K562 (cell line): ENCODE data around the gene DPY19L3. TPM values are rescaled to one million over a fixed set of nuclear protein-coding genes. Genes with fewer than 3 reads are reported as not detected.
A peak's percentile ranks its signal among the peaks of the same experiment; 100 is the strongest.

ENCODE experiments used
- AFF1 ChIP-seq, 2 experiments: fragments of 450-650 bp; IDR thresholded peaks; 2 replicates each; pipeline ENCODE4 v1.6.1; 2018; ENCODE audit warnings: mild to moderate bottlenecking in 2 of 2, low read depth in 1 of 2; ENCODE audit not compliant: partially characterized antibody in 2 of 2
- CREB1 ChIP-seq, 2 experiments: sonication (generic) in 1 of 2; formaldehyde crosslinking in 1 of 2; IDR thresholded peaks; 2 replicates each; pipeline versions ENCODE4 v1.6.1 to v1.8.0; 2012 to 2022; ENCODE audit warnings: inconsistent platforms in 1 of 2, mild to moderate bottlenecking in 1 of 2, missing genetic modification reagents in 1 of 2, moderate library complexity in 1 of 2
- EGR1 ChIP-seq: fragments of 450-650 bp; conservative IDR thresholded peaks from 2 replicates; pipeline ENCODE4 v1.6.1; 2017; ENCODE audit warnings: mild to moderate bottlenecking
- GTF2B ChIP-seq: IDR thresholded peaks from 2 replicates; pipeline ENCODE4 v1.6.1; 2011; ENCODE audit not compliant: insufficient read length; ENCODE audit errors: extremely low read depth
- HDAC1 ChIP-seq, 2 experiments: fragments of 450-650 bp; IDR thresholded peaks; 2 replicates each; pipeline ENCODE4 v1.6.1; 2016 to 2017; ENCODE audit warnings: inconsistent platforms in 1 of 2, mild to moderate bottlenecking in 1 of 2, moderate library complexity in 1 of 2
- HIVEP1 ChIP-seq: fragments of 250-450 bp; sonication (Bioruptor Pico); IDR thresholded peaks from 2 replicates; pipeline ENCODE4 v1.4.0; 2020; ENCODE audit warnings: mild to moderate bottlenecking
- MEIS2 ChIP-seq: fragments of 450-650 bp; IDR thresholded peaks from 2 replicates; pipeline ENCODE4 v1.6.1; 2014; ENCODE audit warnings: mild to moderate bottlenecking; ENCODE audit not compliant: partially characterized antibody
- NFIC ChIP-seq: fragments of 450-650 bp; IDR thresholded peaks from 2 replicates; pipeline ENCODE4 v1.6.1; 2017; ENCODE audit warnings: mild to moderate bottlenecking, inconsistent platforms
- POLR3G ChIP-seq: IDR thresholded peaks from 2 replicates; pipeline ENCODE4 v1.6.1; 2011; ENCODE audit not compliant: insufficient read length, insufficient replicate concordance; ENCODE audit errors: extremely low read depth
- RNF219 ChIP-seq: fragments of 250-450 bp; sonication (Bioruptor Pico); IDR thresholded peaks from 2 replicates; pipeline ENCODE4 v1.5.0; 2022; ENCODE audit warnings: mild to moderate bottlenecking
- ZBTB17 ChIP-seq: fragments of 450-650 bp; formaldehyde crosslinking; IDR thresholded peaks from 2 replicates; pipeline ENCODE4 v1.4.0; 2020; ENCODE audit warnings: mild to moderate bottlenecking
- ZBTB9 ChIP-seq: fragments of 450-650 bp; formaldehyde crosslinking; IDR thresholded peaks from 2 replicates; pipeline ENCODE4 v1.4.0; 2020; ENCODE audit warnings: mild to moderate bottlenecking, moderate library complexity
- ZNF165 ChIP-seq: fragments of 250-450 bp; sonication (Bioruptor Pico); IDR thresholded peaks from 2 replicates; pipeline ENCODE4 v1.4.0; 2020; ENCODE audit warnings: borderline replicate concordance
- ZNF23 ChIP-seq: fragments of 250-450 bp; sonication (Bioruptor Pico); IDR thresholded peaks from 2 replicates; pipeline ENCODE4 v1.4.0; 2020; ENCODE audit warnings: mild to moderate bottlenecking
- ZNF41 ChIP-seq: fragments of 250-450 bp; sonication (Bioruptor Pico); conservative IDR thresholded peaks from 2 replicates; pipeline ENCODE4 v1.4.0; 2020; ENCODE audit warnings: mild to moderate bottlenecking
- ZNF639 ChIP-seq, 2 experiments: fragments of 200-800 bp in 1 of 2; sonication (Bioruptor generic) in 1 of 2; sonication (generic) in 1 of 2; formaldehyde crosslinking in 1 of 2; IDR thresholded peaks in 1 of 2; conservative IDR thresholded peaks in 1 of 2; 2 replicates each; pipeline versions ENCODE4 v1.5.0 to v1.6.1; 2016 to 2020; ENCODE audit warnings: missing compliant biosample characterization in 1 of 2, missing genetic modification characterization in 1 of 2, missing genetic modification reagents in 1 of 2
- ZNF764 ChIP-seq: fragments of 250-450 bp; sonication (Bioruptor Pico); IDR thresholded peaks from 2 replicates; pipeline ENCODE4 v1.4.0; 2020; ENCODE audit warnings: low read depth, mild to moderate bottlenecking, moderate library complexity
- polyA plus RNA-seq, 8 experiments: library from polyadenylated mRNA; depleted of rRNA in 4 of 8; stranded (reverse) in 5 of 8; unstranded in 3 of 8; fragments of >200 nt; fragmentation: Nextera tagmentation in 2 of 8; fragmentation: Illumina TruSeq in 1 of 8; extraction: Ambion mirVana in 2 of 8; extraction: Trizol in 1 of 8; gene quantifications; 2 replicates each; pipeline versions ENCODE4 v1.2.1 to v1.2.3, GENCODE V29; 2011 to 2014; ENCODE audit warnings: inconsistent platforms in 1 of 8, missing spikeins in 1 of 8
- total RNA-seq, 7 experiments: library from RNA; depleted of rRNA in 6 of 7; stranded (reverse); fragments of >200 nt in 6 of 7; fragmentation: Illumina TruSeq in 2 of 7; extraction: Trizol in 2 of 7; gene quantifications; 2 replicates each; pipeline versions ENCODE4 v1.2.1 to v1.2.3, GENCODE V29; 2011 to 2021; ENCODE audit warnings: low replicate concordance in 1 of 7

Gene DPY19L3
- total and polyA plus RNA-seq, 9 of the 15 experiments (the other 6 are each of a cell fraction or from before 2014, with no cell fraction given): 4.7 to 39.2 (median 22.0) TPM

GRCh38 chr19:32421589-32422361 lies 16.2 kb downstream of the DPY19L3 start (continued):
- TF ChIP-seq ZNF639 (CRISPR knock-in tag; conservative IDR thresholded peaks at IDR 0.05 in 1 of 2, IDR thresholded peaks at IDR 0.05 in 1 of 2) (peak in 1 of 2 experiments; percentile 66; a peak in 2 of 4 replicates), EGR1 (0 out of 2 replicates have a peak, but pooled peaks have one; percentile 41), HDAC1 (IDR thresholded peaks at IDR 0.05) (peak; percentile 43 to 75; a peak in 2 of 4 replicates), POLR3G (no peak), ZNF41 (CRISPR knock-in tag) (no peak), HIVEP1 (CRISPR knock-in tag) (no peak), ZNF165 (CRISPR knock-in tag) (no peak), AFF1 (IDR thresholded peaks at IDR 0.05; ENCODE audit: low read depth in 1 of 2, partially characterized antibody in 2 of 2) (peak; percentile 26 to 63), ZBTB17 (peak; percentile 92), MEIS2 (peak; percentile 44), GTF2B (no peak), CREB1 (IDR thresholded peaks at IDR 0.05) (no peak), CREB1 (CRISPR knock-in tag; IDR thresholded peaks at IDR 0.05) (no peak), ZNF764 (no peak), ZNF23 (CRISPR knock-in tag) (no peak), RNF219 (CRISPR knock-in tag) (no peak), ZBTB9 (CRISPR knock-in tag) (no peak), NFIC (0 out of 2 replicates have a peak, but pooled peaks have one; percentile 32)
